ENCODE data around the gene CNN3.

CNN3 gene

DNA sequence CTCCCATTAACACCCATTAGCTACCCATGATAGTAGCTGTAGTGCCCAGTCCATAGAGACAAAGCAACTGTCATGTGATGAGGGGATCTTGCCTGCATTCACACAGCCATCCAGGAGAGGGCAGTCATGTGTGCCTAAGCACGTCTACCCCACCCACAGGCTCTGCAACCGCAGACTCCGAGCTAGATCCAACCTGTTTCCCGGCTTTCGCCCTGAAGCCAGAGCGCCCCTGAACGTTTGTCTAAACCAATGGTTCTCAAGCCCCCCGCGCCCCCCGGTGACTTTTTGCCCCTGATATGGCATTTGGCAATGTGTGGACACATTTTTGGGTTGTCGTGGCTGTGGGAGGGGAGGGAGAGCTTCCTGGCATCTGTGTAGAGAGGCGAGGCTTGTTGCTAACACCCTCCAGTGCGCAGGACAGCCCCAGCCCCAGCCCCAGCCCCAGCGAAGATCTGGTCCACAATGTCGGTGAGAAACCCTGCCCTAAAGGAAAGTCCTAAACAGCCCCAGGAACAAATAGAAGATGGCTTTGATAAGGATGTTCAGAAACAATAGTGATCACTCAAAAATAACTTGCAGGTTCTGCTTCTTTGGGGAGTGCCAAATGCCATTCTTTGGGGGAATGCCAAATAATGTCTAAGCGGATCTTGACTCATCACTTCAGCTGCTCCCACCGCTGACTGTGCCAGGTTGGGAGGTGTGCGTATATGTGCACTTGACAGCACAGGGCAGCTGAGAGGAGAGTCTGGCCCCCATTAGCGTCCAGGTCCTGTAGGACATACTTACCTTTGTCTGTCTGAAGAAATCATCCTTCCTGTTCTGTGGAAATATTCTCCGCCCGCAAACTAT, 72.2 kb downstream of the CNN3 start:
- peak; percentile 28 to 84 (median 56) for DNase-seq

GRCh38 chr1:94852788-94853187, 74.1 kb downstream of the CNN3 start:
- DNase-seq: no peak

- DNase-seq: no peak
Measured at GRCh38 chr1:94851571-94851970, 75.3 kb downstream of the CNN3 start.
